ENCODE results near the gene ELFN2.

Gene ELFN2

DNA sequence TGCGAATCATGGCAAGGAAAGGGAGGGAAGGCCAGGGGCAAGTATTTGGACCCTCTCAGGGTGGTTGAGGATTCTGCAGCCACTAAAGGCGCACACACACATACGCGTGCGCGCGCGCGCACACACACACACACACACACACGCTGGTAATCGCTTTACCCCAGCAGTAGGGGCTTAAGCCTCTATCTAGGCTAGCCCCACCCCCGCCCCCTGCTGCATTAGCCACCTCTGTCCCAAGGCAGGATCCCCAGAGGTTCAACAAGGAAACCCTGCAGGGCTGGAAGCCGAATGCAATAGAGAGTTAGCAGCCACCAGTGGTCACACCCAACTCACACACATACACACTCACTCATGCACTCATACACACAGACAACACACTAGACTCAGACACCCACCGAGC is 28.6 kb upstream of the ELFN2 start:
- DNase-seq (ENCODE audit: low read depth in 3 of 3): no peak

DNA sequence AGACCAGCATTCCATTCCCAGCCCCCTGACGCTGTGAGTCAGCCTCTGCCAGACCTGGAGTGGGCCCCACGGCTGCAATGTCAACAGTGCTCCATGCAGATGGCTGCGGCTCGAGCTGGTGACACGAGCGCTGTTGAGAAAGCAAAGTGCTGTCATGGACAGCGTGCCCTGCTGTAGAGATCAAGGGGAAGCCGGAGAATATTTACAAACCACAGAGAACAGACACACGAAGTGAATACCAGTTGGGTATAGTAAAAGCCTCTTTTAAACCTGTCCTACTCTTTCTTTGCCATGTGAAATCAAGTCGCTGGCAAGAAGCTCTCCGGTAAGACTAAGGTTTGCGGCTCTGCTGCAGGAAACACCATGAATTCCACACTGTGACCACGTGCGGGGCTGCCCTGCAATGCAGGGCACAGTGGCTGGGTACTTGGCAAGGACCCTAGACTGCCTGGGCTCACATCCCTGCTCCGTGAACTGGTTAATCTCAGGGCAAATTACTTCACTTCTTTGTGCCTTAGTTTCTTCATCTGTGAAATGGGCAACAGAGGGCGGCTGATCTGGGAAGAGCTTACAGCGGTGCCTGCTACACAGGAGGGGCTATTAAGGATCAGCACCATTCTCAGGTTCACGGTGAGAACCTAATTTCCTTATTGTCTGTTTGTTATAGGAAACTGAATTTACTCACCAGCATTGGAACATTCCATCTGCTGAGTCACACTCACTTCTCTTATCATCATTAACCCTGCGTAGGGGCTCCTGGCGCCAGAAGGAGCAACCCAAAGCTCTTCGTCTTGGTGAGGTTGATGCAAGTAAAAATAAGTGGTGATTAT is 27.8 kb upstream of the ELFN2 start:
- DNase-seq (ENCODE audit: low read depth in 3 of 3): no peak

- DNase-seq (ENCODE audit: low read depth in 3 of 3): no peak
These were observed 26.4 kb upstream of the ELFN2 start for GRCh38 chr22:37453696-37454095.

- no peak for DNase-seq (ENCODE audit: low read depth in 3 of 3)
These were observed 23.9 kb upstream of the ELFN2 start for GRCh38 chr22:37451218-37451617.

- no peak for DNase-seq (ENCODE audit: low read depth in 3 of 3)
These were observed 22.2 kb upstream of the ELFN2 start for GRCh38 chr22:37449331-37450001.

DNA sequence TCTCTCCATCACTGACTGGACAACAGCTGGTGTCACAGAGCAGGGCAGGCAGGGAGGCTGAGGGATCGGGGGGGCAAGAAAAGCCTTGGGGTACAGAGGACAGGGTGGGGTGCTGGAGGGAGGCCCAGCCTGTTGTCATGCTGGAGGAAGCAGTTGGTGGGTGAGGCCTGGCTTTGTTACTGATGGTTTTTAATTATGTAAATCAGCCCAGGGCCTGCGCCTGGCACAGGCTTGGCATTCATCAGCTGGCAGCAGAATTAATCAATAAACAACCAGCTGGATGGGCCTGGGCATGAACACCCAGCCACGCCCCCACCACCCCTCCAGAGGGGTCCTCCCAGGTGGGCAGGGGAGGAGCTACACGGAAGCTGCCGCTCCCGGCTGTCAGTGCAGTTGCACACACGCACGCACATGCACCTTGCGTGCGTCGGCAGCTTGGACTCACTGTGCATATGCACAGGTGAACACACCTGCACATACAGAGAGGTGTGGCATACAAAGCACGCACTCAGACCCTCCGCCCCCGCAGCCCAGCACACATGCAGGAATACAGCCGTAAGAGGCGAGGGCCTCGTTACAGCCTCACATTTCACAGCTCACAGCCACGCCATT is 21.3 kb upstream of the ELFN2 start:
- no peak for DNase-seq (ENCODE audit: low read depth in 3 of 3)

GRCh38 chr22:37445501-37445900 is 18.2 kb upstream of the ELFN2 start:
- DNase-seq (ENCODE audit: low read depth in 3 of 3): no peak

DNA sequence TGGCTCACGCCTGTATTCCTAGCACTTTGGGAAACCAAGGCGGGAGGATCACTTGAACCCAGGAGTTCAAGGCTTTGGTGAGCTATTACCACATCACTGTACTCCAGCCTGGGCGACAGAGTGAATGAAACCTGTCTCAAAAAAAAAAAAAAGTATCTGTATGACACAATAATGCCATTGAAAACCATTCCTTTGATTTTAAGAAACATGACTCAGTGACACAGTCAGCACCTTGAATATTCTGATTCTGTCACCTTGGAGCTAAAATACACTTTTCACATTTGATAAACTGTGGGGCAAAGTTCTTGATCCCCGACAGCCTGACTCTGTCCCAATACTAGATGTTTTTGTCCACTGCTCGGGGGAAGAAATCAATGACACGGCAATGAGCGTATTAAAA is 16.7 kb upstream of the ELFN2 start:
- DNase-seq (ENCODE audit: low read depth in 3 of 3): no peak

GRCh38 chr22:37443086-37443485 is 15.8 kb upstream of the ELFN2 start:
- DNase-seq (ENCODE audit: low read depth in 3 of 3): no peak

DNA sequence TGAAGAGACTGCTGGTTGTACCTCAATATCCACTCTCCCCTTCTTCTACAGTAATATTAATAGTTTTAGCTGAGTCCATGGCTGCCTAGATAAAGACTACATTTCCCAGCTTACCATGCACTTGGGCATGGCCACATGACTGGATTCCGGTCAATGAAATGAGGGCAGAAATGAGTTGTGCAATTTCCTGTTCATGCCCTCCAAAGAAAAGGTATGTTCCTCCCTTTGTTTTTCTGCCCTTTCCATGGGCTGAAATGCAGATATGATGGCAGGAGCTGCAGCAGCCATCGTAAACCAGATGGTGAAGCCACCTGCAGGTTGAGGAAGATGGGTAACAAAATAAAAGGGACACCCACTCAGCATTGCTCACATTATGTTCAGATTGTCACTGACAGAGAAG is 15.3 kb upstream of the ELFN2 start:
- DNase-seq (ENCODE audit: low read depth in 3 of 3): no peak

DNA sequence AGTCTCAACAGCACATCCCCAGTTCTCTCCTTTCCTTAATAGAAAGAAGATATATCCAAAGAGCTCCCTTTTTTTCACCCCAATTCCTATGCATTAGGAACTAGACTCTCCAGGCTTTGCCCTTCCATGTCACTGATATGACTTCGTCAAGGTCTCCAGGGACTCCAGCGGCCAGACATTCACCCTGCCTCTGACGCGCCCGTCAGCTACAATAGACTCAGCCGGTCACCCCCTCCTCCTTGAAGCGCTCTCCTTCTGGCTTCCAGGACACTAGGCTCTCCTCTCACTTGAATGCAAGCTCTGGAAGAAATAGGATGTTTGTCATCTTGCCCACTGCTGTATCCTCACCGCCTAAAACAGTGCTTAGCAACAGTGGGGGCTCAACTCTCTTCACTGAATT is 14.9 kb upstream of the ELFN2 start:
- no peak for DNase-seq (ENCODE audit: low read depth in 3 of 3)

- no peak for DNase-seq (ENCODE audit: low read depth in 3 of 3)
These were observed 13.6 kb upstream of the ELFN2 start for GRCh38 chr22:37440875-37441274.

DNA sequence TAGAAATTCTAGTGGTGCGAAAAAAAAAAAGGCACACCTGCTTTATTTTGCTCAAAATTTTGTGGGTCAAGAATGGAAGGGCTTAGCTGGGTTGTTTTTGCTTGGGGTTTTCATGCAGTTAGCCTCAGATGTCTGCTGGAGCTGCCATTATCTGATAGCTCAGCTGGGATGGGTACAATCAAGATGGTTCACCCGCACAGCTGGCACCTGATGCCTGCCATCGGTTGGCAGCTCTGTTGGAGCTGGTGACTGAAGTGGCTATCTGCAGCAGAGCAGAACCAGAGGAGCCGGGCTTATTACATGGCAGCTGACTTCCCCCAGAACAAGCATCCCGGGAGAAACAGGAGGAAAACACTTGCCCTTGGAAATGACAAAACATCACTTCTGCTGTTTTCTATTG is 12.1 kb upstream of the ELFN2 start:
- DNase-seq (ENCODE audit: low read depth in 3 of 3): no peak

- DNase-seq (ENCODE audit: low read depth in 3 of 3): no peak
These were observed 8.8 kb upstream of the ELFN2 start for GRCh38 chr22:37435970-37436603.

DNA sequence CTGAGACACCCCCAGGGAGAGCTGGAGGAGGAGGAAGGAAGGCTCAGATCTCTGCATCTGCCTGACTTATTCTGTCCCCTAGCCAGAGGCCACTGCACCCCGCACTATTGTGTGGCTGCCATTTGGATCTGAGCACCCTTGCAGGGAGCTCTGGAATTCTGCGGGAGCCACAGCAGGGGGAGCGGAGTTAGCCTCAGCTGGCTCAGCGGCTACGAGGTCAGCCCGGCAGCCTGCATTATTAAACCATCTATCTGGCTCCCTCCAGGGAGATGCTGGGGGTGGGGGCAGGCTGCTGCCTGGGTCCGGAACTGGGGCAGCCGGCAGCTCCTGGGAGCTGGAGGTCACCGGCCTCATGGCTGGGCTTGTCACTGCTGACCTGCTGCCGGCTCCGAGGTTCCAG is 6.5 kb upstream of the ELFN2 start:
- DNase-seq (ENCODE audit: low read depth in 3 of 3): no peak

- DNase-seq (ENCODE audit: low read depth in 3 of 3): no peak
These were observed 5.4 kb upstream of the ELFN2 start for GRCh38 chr22:37432708-37433054.

DNA sequence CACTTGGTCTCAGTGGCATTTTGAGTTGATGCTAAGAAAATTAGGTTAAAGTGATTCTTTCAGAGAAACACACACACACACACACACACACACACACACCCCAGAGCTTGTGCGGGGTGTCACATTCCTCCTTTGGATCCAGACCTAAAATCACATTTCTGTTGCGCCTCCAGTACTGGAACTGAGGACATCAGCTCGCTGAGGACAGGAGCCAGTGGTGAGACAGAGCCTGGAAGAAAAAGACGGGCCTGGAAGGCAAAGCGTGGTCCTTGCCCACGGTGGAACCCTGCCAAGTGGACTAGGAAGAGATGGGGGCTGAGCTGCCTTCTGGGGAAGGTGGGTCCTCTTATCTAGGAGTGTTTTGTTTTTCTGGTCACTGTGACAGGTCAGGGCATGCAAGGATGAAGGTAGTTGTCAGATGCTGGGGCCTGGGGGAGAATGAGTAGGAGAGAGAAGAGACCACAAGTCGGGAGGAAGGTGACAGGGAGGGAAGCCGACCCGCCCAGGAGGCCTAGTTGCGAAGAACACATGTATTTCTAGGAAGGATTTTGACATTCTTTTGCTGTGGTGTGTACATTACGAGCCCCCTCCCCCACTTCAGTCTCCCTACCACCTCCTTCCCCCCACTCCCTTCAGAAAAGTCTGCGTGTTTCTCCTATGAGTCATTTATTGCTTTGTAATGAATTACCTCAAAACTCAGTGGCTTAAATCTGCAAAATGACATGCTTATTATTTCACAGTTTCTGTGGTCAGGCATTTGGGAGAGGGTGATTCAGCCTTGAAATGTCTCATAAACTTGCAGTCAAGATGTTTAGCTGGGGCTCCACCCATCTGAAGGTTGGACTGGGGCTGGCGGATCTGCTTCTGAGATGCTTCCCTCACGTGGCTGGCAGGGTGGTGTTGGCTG is 4.8 kb upstream of the ELFN2 start:
- DNase-seq (ENCODE audit: low read depth in 3 of 3): peak; percentile 27 to 48 (median 34)

- no peak for DNase-seq (ENCODE audit: low read depth in 3 of 3)
These were observed 4.1 kb upstream of the ELFN2 start for GRCh38 chr22:37431366-37431765.

- no peak for DNase-seq (ENCODE audit: low read depth in 3 of 3)
These were observed 3.7 kb upstream of the ELFN2 start for GRCh38 chr22:37430941-37431340.

GRCh38 chr22:37428649-37429586 is 1.6 kb upstream of the ELFN2 start:
- peak in 2 of 3 donors; percentile 26 to 43 for DNase-seq (ENCODE audit: low read depth in 3 of 3)

Measured in stimulated activated CD4-positive, alpha-beta T cell treated with anti-CD3 and anti-CD28 coated beads, TNF-alpha, amount 100 ng/mL, for 48 hours (primary cell).